ENCODE measurements around the gene DNALI1. TPM values are rescaled to one million over a fixed set of nuclear protein-coding genes. Genes with fewer than 3 reads are reported as not detected.
"Not testable (repeated sequence)": the region's sequence is repeated elsewhere in the genome, so short reads cannot be mapped to it uniquely, and the experiment has no call there.

DNALI1 gene
- total RNA-seq, 1 experiment from 2014 or later: 6.3 TPM

- TF ChIP-seq CTCF (conservative IDR thresholded peaks at IDR 0.05; ENCODE audit: low read depth, low read length) (peak; percentile 54), EZH2 (IDR thresholded peaks at IDR 0.05; ENCODE audit: borderline replicate concordance, low read depth, low read length, poor library complexity, severe bottlenecking) (no peak)
- Histone ChIP-seq H3K4me3 (ENCODE audit: low read depth, low read length, poor library complexity, severe bottlenecking) (peak within 1 kb of the TSS; percentile 99), H3K36me3 (ENCODE audit: insufficient read depth, low read length, poor library complexity, severe bottlenecking) (peaks cover 25% of the 10 kb centered on the region), H3K27ac (ENCODE audit: low read depth, low read length, poor library complexity, severe bottlenecking) (peak within 1 kb of the TSS; percentile 92), H3K9me3 (ENCODE audit: low read depth, low read length, poor library complexity, severe bottlenecking) (no peaks in the 10 kb centered on the region), H3K4me1 (ENCODE audit: insufficient read depth, low read length, poor library complexity, severe bottlenecking) (no peaks in the 10 kb centered on the region), H3K27me3 (replicated peaks; ENCODE audit: insufficient read depth, low read depth, low read length, poor library complexity) (no peaks in the 10 kb centered on the region)
- BruUV-seq (replicated peaks): no TSS peak
- peak; percentile 88 for DNase-seq (ENCODE audit: low spot score)
- ChIA-PET POLR2A (ENCODE audit: low non-redundant PET) (interaction anchor here (0.6 to 0.7 kb wide), 4 partner anchors 66 to 1290 kb away, joined by 3 to 15 read pairs (median 10); no protein-coding TSS in a partner anchor), CTCF (interaction anchor here (0.5 to 1.2 kb wide), 12 partner anchors 12 to 1512 kb away, joined by 3 to 19 read pairs (median 4); partner anchors contain the start of gene NDUFS5)
- intact Hi-C loops (cut with micrococcal nuclease; ENCODE audit: unreplicated experiment): no loop called here
These were observed 42.2 kb upstream of the DNALI1 start, which contains the start of gene MEAF6 for GRCh38 chr1:37514350-37515184. MEAF6 (minus strand) TSS chr1:37514766; CDS start chr1:37514746, 20 bp downstream.

GRCh38 chr1:37515185-37516034 lies 41.3 kb upstream of the DNALI1 start:
- ChIA-PET CTCF (interaction anchor here (0.6 to 1.2 kb wide), 8 partner anchors 13 to 176 kb away, joined by 3 to 6 read pairs (median 4); no protein-coding TSS in a partner anchor), POLR2A (ENCODE audit: low non-redundant PET) (no interaction called here)
- H3K9me3 ChIP-seq (ENCODE audit: low read depth, low read length, poor library complexity, severe bottlenecking): no peaks in the 10 kb centered on the region
- no peaks in the 10 kb centered on the region for H3K27me3 ChIP-seq (replicated peaks; ENCODE audit: insufficient read depth, low read depth, low read length, poor library complexity)
- no peaks in the 10 kb centered on the region for H3K4me1 ChIP-seq (ENCODE audit: insufficient read depth, low read length, poor library complexity, severe bottlenecking)
- H3K27ac ChIP-seq (ENCODE audit: low read depth, low read length, poor library complexity, severe bottlenecking): peak overlapping the region; percentile 92
- peak overlapping the region; percentile 99 for H3K4me3 ChIP-seq (ENCODE audit: low read depth, low read length, poor library complexity, severe bottlenecking)
- TF ChIP-seq CTCF (conservative IDR thresholded peaks at IDR 0.05; ENCODE audit: low read depth, low read length): no peak
- no peak for TF ChIP-seq EZH2 (IDR thresholded peaks at IDR 0.05; ENCODE audit: borderline replicate concordance, low read depth, low read length, poor library complexity, severe bottlenecking)
- BruUV-seq (replicated peaks): TSS peak; percentile 96
- H3K36me3 ChIP-seq (ENCODE audit: insufficient read depth, low read length, poor library complexity, severe bottlenecking): peaks cover 25% of the 10 kb centered on the region
- DNase-seq (ENCODE audit: low spot score): no peak
- intact Hi-C loops (cut with micrococcal nuclease; ENCODE audit: unreplicated experiment): no loop called here

- peaks cover 9% of the 10 kb centered on the region for H3K36me3 ChIP-seq (ENCODE audit: insufficient read depth, low read length, poor library complexity, severe bottlenecking)
- no peak for TF ChIP-seq EZH2 (IDR thresholded peaks at IDR 0.05; ENCODE audit: borderline replicate concordance, low read depth, low read length, poor library complexity, severe bottlenecking)
- TF ChIP-seq CTCF (conservative IDR thresholded peaks at IDR 0.05; ENCODE audit: low read depth, low read length): no peak
- BruUV-seq (replicated peaks): no TSS peak
- H3K9me3 ChIP-seq (ENCODE audit: low read depth, low read length, poor library complexity, severe bottlenecking): no peaks in the 10 kb centered on the region
- no peak overlapping the region for H3K4me3 ChIP-seq (ENCODE audit: low read depth, low read length, poor library complexity, severe bottlenecking)
- no peak for DNase-seq (ENCODE audit: low spot score)
- H3K4me1 ChIP-seq (ENCODE audit: insufficient read depth, low read length, poor library complexity, severe bottlenecking): no peaks in the 10 kb centered on the region
- intact Hi-C loops (cut with micrococcal nuclease; ENCODE audit: unreplicated experiment): no loop called here
- no peak overlapping the region for H3K27ac ChIP-seq (ENCODE audit: low read depth, low read length, poor library complexity, severe bottlenecking)
- no peaks in the 10 kb centered on the region for H3K27me3 ChIP-seq (replicated peaks; ENCODE audit: insufficient read depth, low read depth, low read length, poor library complexity)
- CTCF ChIA-PET: no interaction called here
- POLR2A ChIA-PET (ENCODE audit: low non-redundant PET): no interaction called here
These were observed 39.2 kb upstream of the DNALI1 start for GRCh38 chr1:37517569-37517968.

- CTCF ChIA-PET; H3K27ac ChIP-seq (ENCODE audit: low read depth, low read length, poor library complexity, severe bottlenecking); BruUV-seq (replicated peaks); H3K9me3 ChIP-seq (ENCODE audit: low read depth, low read length, poor library complexity, severe bottlenecking); intact Hi-C loops (cut with micrococcal nuclease; ENCODE audit: unreplicated experiment); H3K27me3 ChIP-seq (replicated peaks; ENCODE audit: insufficient read depth, low read depth, low read length, poor library complexity); H3K4me1 ChIP-seq (ENCODE audit: insufficient read depth, low read length, poor library complexity, severe bottlenecking); H3K4me3 ChIP-seq (ENCODE audit: low read depth, low read length, poor library complexity, severe bottlenecking); DNase-seq (ENCODE audit: low spot score); H3K36me3 ChIP-seq (ENCODE audit: insufficient read depth, low read length, poor library complexity, severe bottlenecking); POLR2A ChIA-PET (ENCODE audit: low non-redundant PET): not testable (repeated sequence)
These were observed 38.5 kb upstream of the DNALI1 start for GRCh38 chr1:37518241-37518640.

Measured in A673 (cell line).